Body of pancreas (tissue), 4 donors: ENCODE data around the gene RNF157. TPM values are rescaled to one million over a fixed set of nuclear protein-coding genes. Genes with fewer than 3 reads are reported as not detected.
A peak's percentile ranks its signal among the peaks of the same experiment; 100 is the strongest.

Experiments
- ATAC-seq: fragments of 150-250 bp; one replicate; pipeline ENCODE4 v1.9.1; 2016
- DNase-seq, 4 donors: peaks; one replicate each; pipeline ENCODE4 v3.0.0-alpha.2; 2019
- H3K27ac ChIP-seq, 4 donors: fragments of 200-600 bp; sonication (generic); 1 replicate in 3 of 4; 2 replicates in 1 of 4; pipeline versions ENCODE4 v1.5.1 to v1.6.1; 2016 to 2019; ENCODE audit warnings: mild to moderate bottlenecking in 1 of 4, mixed read lengths in 1 of 4, moderate library complexity in 1 of 4
- H3K27me3 ChIP-seq, 2 donors: fragments of 200-600 bp; sonication (generic); one replicate each; pipeline ENCODE4 v1.6.0; 2016; ENCODE audit warnings: mild to moderate bottlenecking in 1 of 2
- H3K36me3 ChIP-seq, 2 donors: fragments of 200-600 bp; sonication (generic); replicated peaks in 1 of 2; 2 replicates each; pipeline ENCODE4 v1.5.1; 2016; ENCODE audit warnings: low read depth in 2 of 2; ENCODE audit not compliant: insufficient read depth in 1 of 2
- H3K4me1 ChIP-seq: fragments of 200-600 bp; sonication (generic); one replicate; pipeline ENCODE4 v1.6.0; 2016
- H3K4me3 ChIP-seq, 2 donors: fragments of 200-600 bp; sonication (generic); 1 replicate in 1 of 2; 2 replicates in 1 of 2; pipeline ENCODE4 v1.5.1; 2016 to 2019
- H3K9me3 ChIP-seq, 3 donors: fragments of 200-600 bp; sonication (generic); 1 replicate in 2 of 3; 2 replicates in 1 of 3; pipeline ENCODE4 v1.5.1; 2016
- CTCF ChIP-seq, 7 experiments: fragments of 450-650 bp in 4 of 7; fragments of 200-600 bp in 3 of 7; sonication (generic) in 3 of 7; IDR thresholded peaks; one replicate each; pipeline ENCODE4 v1.5.1; 2016 to 2019; ENCODE audit warnings: antibody characterized with exemption in 7 of 7
- POLR2A ChIP-seq, 3 donors: fragments of 450-650 bp; IDR thresholded peaks; one replicate each; pipeline ENCODE4 v1.6.1; 2016; ENCODE audit warnings: antibody characterized with exemption in 3 of 3, mild to moderate bottlenecking in 2 of 3
- WGBS, 2 donors: methylation state at CpG; one replicate each; pipeline ENCODE4 v1.1.5; 2017; 5-methylcytosine and 5-hydroxymethylcytosine counted together
- intact Hi-C: fragments of 100-400 bp; cut with DNase I; formaldehyde crosslinking; loops from one replicate; pipeline ENCODE4 v1.15.1; 2023
- total RNA-seq, 2 donors: library from RNA; depleted of rRNA; stranded (reverse); fragments of >200 nt; gene quantifications; one replicate each; pipeline ENCODE4 v1.1.0, GENCODE V29; 2016

The RNF157 gene
- 10 to 100 TPM in 1 of 2 donors, 1 to 10 TPM in 1; 4.7 to 29.3 TPM for total RNA-seq

DNA sequence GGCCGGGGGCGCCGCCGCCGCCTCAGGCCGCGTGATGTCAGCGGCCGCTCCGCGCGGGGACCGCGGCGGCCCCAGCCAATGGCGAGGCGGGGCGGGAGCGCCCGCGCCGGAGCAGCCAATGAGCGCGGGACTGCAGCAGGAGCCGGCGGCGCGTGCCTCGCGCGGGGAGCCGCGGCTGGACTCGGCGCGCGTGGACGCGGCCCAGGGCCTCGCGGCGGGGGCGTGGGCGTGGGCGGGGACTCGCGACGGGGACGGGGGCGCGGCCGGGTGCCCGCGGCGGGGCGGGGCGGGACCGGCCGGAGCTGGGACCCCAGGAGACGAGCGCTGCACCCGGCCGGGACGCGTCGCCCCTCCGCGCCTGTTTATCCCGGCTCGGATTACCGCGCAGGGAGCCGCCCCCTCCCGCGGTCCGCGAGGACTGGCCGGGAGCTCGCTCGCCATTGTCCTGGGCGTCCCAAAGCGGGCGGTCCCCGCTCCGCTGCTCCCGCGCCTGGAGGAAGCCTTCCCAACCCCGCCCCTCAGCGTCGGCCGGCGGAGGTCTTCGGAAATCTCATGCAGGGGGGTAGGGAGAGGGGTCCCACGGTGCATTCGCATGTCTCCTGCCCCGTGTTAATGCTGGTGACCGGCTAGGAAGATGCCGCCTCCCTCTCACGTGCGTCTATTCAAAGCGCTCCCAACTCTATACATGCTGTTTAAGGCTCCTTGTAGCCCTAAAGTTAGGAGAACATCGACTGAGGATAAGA, at the start of gene RNF157:
RNF157 (minus strand) TSS at position 33 of the 743 bp plus-strand sequence. CDS start 253 bp downstream, outside the sequence.
- intact Hi-C loops = no loop called here
- Histone ChIP-seq H3K36me3 (no peaks in the 10 kb centered on the region), H3K4me1 (peaks cover 33% of the 10 kb centered on the region), H3K27me3 (no peaks in the 10 kb centered on the region), H3K4me3 (peak within 1 kb of the TSS; percentile 17 to 28), H3K27ac (peak within 1 kb of the TSS in 3 of 4 donors; percentile 34 to 64 (median 61)), H3K9me3 (no peaks in the 10 kb centered on the region)
- peak; percentile 52 to 74 (median 58) for DNase-seq
- TF ChIP-seq CTCF (IDR thresholded peaks at IDR 0.05) (no peak), POLR2A (IDR thresholded peaks at IDR 0.05) (peak; percentile 27 to 58 (median 51))
- whole genome bisulfite sequencing, 2 donors = 0 to 3% methylated on average over 4 to 59 of the region's 102 CpGs
- peak; percentile 83 for ATAC-seq

DNA sequence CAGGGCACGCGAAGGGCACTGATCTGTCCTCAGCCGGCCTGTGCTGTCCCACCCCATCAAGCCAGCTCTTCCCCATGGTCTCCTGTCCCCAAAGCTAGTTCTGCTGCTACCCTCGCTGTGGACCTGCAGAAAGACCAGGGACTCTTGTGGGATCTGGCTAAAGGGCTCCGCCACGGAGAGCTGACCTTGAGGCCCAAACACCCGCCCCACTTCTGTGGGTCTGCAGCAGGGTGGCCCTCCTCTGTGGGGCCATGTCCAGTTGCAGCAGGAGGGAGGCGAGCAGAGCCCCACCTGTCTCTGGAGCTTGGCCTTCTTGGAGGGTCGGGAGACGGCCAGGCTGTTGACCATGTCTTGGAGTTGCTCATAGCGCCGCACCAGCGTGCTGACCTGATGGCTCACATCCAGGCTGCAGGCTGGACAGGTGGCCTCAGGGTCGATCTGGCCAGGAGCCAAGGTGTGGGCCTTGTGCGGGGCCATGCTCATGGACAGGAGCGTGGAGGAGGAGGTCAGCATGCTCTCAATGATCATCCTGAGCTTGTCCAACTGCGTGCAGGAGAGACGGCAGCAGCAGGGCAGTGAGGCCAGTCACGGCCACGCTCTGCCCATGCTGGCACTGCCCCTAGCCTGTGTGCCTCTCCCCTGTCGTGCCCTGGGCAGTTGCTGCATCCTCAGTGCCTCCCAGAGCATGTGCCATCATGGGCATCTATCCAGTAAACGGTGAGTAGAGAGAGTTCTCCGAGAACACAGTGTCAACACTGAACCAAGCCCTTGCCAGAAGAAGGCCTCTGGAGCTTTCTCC, 41.5 kb upstream of the RNF157 start:
- no peaks in the 10 kb centered on the region for H3K27me3 ChIP-seq
- no peak for TF ChIP-seq POLR2A (IDR thresholded peaks at IDR 0.05)
- TF ChIP-seq CTCF (IDR thresholded peaks at IDR 0.05) = no peak
- no peaks in the 10 kb centered on the region for H3K9me3 ChIP-seq
- no peak overlapping the region for H3K4me3 ChIP-seq
- WGBS, 2 donors = 63 to 75% methylated on average over 6 to 23 of the region's 23 CpGs
- H3K36me3 ChIP-seq = no peaks in the 10 kb centered on the region
- intact Hi-C loops = loop anchor here (5.0 kb wide), 1 partner anchor 159 kb away; no protein-coding TSS in a partner anchor
- DNase-seq (no peak), ATAC-seq (no peak)
- no peak overlapping the region for H3K27ac ChIP-seq
- H3K4me1 ChIP-seq = peaks cover 14% of the 10 kb centered on the region

DNA sequence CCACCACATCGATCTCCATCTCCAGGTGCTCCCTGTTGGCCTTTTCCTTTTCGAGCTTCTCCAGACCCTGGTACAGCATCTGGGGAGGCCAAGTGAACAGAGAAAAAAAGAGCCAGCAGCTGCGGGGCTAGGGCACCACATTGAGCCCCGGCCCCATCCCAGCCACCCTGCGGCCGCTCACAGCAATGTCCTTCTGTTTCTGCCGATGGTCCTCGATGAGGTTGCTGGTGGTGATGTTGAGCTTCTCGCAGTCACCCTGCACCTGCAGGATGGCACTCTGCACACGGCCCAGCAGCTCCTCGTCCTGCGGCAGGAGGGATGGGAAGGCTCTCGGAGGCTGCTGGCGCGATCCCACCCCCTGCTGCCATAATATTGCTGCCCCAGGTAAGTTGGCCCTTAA, 40.4 kb upstream of the RNF157 start:
- DNase-seq = no peak
- H3K27ac ChIP-seq = no peak overlapping the region
- intact Hi-C loops = loop anchor here (5.0 kb wide), 1 partner anchor 158 kb away; no protein-coding TSS in a partner anchor

GRCh38 chr17:76279742-76280287, 39.5 kb upstream of the RNF157 start:
- H3K4me1 ChIP-seq = peaks cover 14% of the 10 kb centered on the region
- H3K27ac ChIP-seq = peak overlapping the region in 3 of 4 donors; percentile 34 to 46 (median 35)
- H3K36me3 ChIP-seq = no peaks in the 10 kb centered on the region
- WGBS, 2 donors = 68 to 78% methylated on average over 13 to 15 of the region's 15 CpGs
- no peaks in the 10 kb centered on the region for H3K27me3 ChIP-seq
- intact Hi-C loops = loop anchor here (5.0 to 10.0 kb wide), 2 partner anchors 158 to 265 kb away; no protein-coding TSS in a partner anchor
- ATAC-seq (no peak), DNase-seq (no peak)
- H3K4me3 ChIP-seq = no peak overlapping the region
- no peak for TF ChIP-seq POLR2A (IDR thresholded peaks at IDR 0.05)
- TF ChIP-seq CTCF (IDR thresholded peaks at IDR 0.05) = no peak
- no peaks in the 10 kb centered on the region for H3K9me3 ChIP-seq

More for the DNA sequence above, 40.4 kb upstream of the RNF157 start:
- TF ChIP-seq CTCF (IDR thresholded peaks at IDR 0.05) = no peak
- TF ChIP-seq POLR2A (IDR thresholded peaks at IDR 0.05) = no peak
- ATAC-seq = no peak
- Histone ChIP-seq H3K27me3 (no peaks in the 10 kb centered on the region), H3K36me3 (no peaks in the 10 kb centered on the region), H3K4me1 (peaks cover 14% of the 10 kb centered on the region), H3K9me3 (no peaks in the 10 kb centered on the region), H3K4me3 (no peak overlapping the region)
- whole genome bisulfite sequencing, 2 donors = 70 to 81% methylated on average over 11 to 15 of the region's 15 CpGs
